HepG2 (cell line): ENCODE results near the gene JMJD7. TPM values are rescaled to one million over a fixed set of nuclear protein-coding genes. Genes with fewer than 3 reads are reported as not detected.

ENCODE experiments used
- CENPT ChIP-seq: sonication (generic); formaldehyde crosslinking; IDR thresholded peaks from 2 replicates; pipeline ENCODE4 v1.8.0; 2022; ENCODE audit warnings: low read depth, mild to moderate bottlenecking, moderate library complexity, missing genetic modification reagents
- HIC2 ChIP-seq: sonication (generic); formaldehyde crosslinking; IDR thresholded peaks from 2 replicates; pipeline ENCODE4 v1.9.0; 2022; ENCODE audit warnings: low read depth, missing genetic modification reagents
- KIAA2018 ChIP-seq: sonication (generic); formaldehyde crosslinking; IDR thresholded peaks from 2 replicates; pipeline ENCODE4 v1.5.0; 2020; ENCODE audit warnings: mild to moderate bottlenecking, missing genetic modification reagents, borderline replicate concordance
- ZNF274 ChIP-seq: sonication (generic); formaldehyde crosslinking; IDR thresholded peaks from 2 replicates; pipeline ENCODE4 v1.5.1; 2020; ENCODE audit warnings: mild to moderate bottlenecking, missing genetic modification reagents
- ZUFSP ChIP-seq: sonication (generic); formaldehyde crosslinking; IDR thresholded peaks from 2 replicates; pipeline ENCODE4 v1.9.0; 2021; ENCODE audit warnings: missing genetic modification reagents, mild to moderate bottlenecking, borderline replicate concordance
- polyA plus RNA-seq, 8 experiments: library from polyadenylated mRNA; depleted of rRNA in 3 of 8; stranded (reverse) in 7 of 8; unstranded in 1 of 8; fragments of >200 nt; fragmentation: Illumina TruSeq in 4 of 8; extraction: Trizol in 4 of 8; gene quantifications; 2 replicates each; pipeline versions ENCODE4 v1.2.1 to v1.2.3, GENCODE V29; 2011 to 2016; ENCODE audit warnings: low read depth in 4 of 8, missing spikeins in 1 of 8, mixed read lengths in 1 of 8; ENCODE audit not compliant: insufficient read depth in 1 of 8
- total RNA-seq, 5 experiments: library from RNA; depleted of rRNA; stranded (reverse); fragments of >200 nt; fragmentation: Illumina TruSeq; extraction: Trizol; gene quantifications; 2 replicates each; pipeline ENCODE4 v1.2.3, GENCODE V29; 2016; ENCODE audit warnings: low read depth in 1 of 5

Gene JMJD7
- total and polyA plus RNA-seq, 2 of the 13 experiments (the other 11 are each of a cell fraction or from before 2014, with no cell fraction given): 6.4 to 7.1 TPM

- TF ChIP-seq KIAA2018 (CRISPR knock-in tag) (no peak), HIC2 (no peak), ZNF274 (CRISPR knock-in tag) (no peak), ZUFSP (CRISPR knock-in tag) (no peak), CENPT (CRISPR knock-in tag) (no peak)
Observed at GRCh38 chr15:41847981-41848380, 20.1 kb downstream of the JMJD7 start (continued).
